GM10847 (cell line): ENCODE measurements around the gene DGKI.

Experiments
- POLR2A ChIP-seq: IDR thresholded peaks from 2 replicates; pipeline ENCODE4 v1.6.1; 2011; ENCODE audit not compliant: insufficient read length; ENCODE audit errors: extremely low read depth

Gene DGKI

DNA sequence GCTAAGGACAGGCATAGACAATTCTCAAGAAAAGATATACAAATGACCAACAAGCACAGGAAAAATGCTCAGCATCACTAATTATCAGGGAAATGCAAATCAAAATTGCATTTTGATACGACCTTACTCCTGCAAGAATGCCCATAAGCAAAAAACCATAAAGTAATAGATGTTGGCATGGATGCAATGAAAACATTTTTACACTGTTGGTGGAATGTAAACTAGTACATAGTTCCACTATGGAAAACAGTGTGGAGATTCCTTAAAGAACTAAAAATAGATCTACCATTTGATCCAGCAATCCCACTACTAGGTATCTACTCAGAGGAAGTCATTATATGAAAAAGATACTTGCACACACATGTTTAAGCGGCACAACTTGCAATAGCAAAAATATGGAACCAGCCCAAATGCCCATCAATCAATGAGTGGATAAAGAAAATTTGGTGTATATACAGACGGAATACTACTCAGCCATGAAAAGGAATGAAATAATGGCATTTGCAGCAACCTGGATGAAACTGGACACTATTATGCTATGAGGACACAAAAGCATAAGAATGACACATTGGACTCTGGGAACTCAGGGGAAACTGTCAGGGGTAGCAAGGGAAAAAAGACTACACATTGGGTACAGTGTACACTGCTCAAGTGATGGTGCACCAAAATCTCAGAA lies 59.3 kb downstream of the DGKI start:
- TF ChIP-seq POLR2A, result no peak

GRCh38 chr7:137778511-137778910 lies 68.3 kb downstream of the DGKI start:
- TF ChIP-seq POLR2A, result no peak

GRCh38 chr7:137774793-137775201 lies 72.0 kb downstream of the DGKI start:
- TF ChIP-seq POLR2A, result no peak

DNA sequence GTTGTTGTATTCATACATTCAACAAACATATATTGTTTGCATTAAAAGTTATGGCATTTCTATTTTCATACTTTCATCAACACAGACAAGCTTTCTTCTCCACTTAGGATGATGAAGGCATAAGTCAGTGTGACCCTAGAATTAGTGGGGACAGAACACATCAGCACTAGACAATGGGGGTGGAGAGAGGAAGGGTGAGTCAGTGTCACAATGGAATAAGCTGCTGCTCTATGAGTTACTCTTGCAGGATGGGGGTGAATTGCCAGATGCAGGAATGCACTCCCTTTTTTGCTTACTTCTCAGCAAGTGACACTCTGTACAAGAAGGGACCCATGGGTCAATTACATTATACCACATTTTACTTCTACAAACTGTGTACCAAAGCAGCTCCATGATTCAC lies 74.0 kb downstream of the DGKI start:
- no peak for TF ChIP-seq POLR2A

DNA sequence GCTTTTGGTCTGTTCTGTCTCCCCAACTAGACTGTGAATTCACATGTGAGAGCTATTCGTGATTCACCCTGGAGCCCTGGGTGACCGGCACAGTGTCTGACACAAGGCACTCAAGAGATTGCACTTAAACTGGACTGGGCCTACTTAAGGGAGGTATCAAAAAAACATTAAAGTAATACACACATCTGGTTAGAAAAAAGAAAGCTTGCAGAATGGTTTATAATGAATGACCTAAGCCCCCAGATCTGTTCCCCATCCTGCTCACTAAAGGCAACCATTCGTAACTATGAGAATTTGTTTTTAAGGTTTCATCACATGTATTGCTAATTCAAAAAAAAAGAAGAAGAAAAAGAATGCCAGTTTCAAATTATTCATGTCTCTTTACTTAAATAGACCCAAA lies 74.5 kb downstream of the DGKI start:
- TF ChIP-seq POLR2A, result no peak

DNA sequence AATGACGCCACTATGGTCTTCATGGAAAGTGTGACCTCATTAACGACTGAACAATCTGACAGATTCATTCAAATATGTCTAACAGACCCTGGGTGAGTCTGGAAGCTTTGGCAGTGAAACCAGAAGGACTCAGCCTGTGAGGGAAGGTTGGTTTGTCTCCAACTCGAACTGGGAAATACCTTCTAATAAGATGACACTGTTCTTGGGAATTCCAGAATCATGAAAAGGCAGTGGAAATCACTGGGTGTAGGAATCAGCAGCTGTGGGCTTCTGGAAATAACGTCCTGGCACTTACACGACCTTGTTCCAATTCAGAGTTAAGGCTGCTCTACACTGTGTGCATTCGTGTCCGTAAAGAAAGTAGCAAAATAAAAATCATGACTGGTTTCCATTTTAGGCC lies 75.1 kb downstream of the DGKI start:
- no peak for TF ChIP-seq POLR2A

DNA sequence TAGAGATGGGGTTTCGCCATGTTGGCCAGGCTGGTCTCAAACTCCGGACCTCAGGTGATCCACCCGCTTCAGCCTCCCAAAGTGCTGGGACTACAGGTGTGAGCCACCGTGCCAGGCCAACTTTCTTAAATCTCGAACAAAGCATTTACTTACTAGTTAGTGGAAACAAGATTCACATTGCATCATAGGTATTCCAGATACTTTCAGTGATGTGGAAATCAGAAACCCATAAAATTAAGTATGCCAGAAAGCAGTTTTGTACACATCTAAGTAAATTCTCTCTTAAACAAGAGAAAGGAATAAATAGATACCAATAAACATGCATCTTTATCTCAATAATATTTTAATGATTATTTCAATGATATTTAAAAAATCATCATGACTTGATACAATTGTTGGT lies 75.5 kb downstream of the DGKI start:
- TF ChIP-seq POLR2A, result no peak

DNA sequence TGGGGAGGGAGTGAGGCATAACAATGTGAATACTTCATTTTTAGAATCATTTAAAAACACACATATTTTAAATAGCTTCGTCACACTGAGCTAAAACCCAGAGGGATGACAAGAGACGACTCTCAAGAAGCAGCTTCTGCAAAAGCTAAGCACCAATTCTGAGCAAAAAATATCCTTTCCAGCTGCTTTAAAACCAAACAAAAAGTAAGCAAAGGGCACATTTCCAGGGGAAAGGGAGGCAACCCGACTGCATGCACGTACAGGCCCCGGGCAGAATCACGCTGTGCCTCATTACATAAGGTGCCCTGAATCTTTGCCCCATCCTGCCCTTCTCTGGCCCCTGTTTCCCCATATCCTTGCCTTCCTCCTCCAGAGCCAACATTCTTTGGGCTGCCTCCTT lies 78.4 kb downstream of the DGKI start:
- TF ChIP-seq POLR2A, result no peak

DNA sequence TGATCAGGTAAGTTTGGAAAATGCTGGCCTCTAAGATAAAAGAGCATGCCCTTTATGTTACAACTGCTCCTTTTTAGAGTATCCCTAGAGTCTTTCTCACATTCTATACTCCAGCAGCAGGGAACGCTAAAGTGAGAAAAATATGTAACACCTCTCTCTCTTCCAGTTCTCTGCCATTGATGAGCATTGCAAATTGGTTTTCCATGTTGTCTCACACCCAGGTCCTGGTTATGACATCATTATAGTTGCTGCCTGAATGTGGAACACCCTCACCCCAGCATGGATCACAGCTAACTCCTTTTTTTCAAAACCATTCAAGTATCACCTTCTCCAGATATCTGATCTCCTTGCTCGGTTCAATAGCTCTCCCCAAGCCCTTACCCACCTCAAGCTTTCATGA lies 84.4 kb downstream of the DGKI start:
- no peak for TF ChIP-seq POLR2A

GRCh38 chr7:137760111-137760510 lies 86.7 kb downstream of the DGKI start:
- no peak for TF ChIP-seq POLR2A

DNA sequence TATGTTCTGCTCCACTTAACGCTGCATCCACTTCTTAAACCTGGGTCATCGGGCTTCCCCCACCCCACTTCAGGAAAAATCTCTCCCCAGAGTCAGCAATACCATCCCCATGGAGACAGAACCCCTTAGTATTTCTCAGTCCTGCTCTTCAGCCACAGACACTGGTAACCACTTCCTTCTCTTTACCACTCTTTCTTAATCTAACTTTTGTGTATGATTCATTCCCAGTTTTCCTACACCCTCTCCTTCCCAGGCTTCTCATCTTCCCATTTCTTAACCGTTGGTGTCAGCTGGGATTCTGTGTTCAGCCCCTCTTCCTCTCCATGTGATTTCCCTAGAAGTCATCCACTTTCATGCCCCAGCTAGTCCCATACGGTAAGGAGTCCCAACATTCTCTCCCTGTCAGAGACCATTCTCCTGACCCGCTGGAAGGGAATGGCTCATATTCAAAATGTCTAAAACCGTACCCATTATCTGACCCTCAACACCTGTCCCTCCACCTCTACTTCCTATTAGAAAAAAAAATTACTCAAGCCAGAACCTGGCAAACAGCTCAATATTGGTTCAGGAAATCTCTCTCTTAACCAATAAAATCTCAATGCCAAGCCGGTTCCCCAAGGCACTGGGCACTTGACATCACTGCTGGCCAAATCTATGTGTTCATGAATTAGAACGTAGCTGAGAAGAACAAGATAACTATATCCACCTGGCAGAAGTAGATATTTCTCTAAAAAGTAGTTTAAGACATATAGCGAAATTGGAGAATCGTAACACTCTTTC lies 89.4 kb downstream of the DGKI start:
- TF ChIP-seq POLR2A, result no peak

DNA sequence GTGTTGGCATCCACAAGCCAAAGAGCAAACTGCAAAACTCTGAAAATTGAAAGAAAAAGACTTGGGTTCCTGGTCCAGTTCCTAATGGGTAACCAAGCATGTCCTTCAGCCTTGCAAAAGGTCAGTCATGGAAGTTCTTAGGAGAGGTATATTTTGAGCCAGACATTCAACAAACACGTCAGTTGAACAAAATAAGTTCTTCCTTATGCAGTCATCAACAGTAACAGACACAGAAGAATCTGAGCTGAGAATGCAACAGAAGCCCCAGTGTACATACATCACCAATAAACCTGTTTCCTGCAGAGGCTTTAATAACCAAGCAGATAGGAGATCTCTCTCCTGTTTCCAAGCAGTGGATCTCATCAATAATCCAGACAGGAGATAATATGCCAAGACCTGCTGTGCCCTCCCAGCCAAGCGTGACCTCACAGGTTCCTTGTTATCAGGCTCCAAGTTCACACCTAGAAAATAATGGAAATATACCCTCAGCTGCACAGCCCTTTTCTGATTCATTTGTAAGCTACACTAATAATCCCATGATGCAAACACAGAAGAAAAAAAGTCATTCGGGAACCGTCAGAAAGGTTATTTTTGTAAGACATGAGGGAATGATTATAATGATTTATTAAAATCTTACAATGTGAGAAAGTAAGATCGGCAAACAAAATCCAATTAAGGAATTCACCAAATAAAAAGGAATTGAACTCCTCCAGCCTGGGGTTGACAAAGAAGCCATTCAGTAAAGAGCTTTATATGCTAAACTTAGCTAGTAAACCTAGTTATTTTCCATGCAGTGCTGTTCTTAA lies 90.7 kb downstream of the DGKI start:
- no peak for TF ChIP-seq POLR2A

- TF ChIP-seq POLR2A, result no peak
These were observed 91.3 kb downstream of the DGKI start for GRCh38 chr7:137755427-137755826.

DNA sequence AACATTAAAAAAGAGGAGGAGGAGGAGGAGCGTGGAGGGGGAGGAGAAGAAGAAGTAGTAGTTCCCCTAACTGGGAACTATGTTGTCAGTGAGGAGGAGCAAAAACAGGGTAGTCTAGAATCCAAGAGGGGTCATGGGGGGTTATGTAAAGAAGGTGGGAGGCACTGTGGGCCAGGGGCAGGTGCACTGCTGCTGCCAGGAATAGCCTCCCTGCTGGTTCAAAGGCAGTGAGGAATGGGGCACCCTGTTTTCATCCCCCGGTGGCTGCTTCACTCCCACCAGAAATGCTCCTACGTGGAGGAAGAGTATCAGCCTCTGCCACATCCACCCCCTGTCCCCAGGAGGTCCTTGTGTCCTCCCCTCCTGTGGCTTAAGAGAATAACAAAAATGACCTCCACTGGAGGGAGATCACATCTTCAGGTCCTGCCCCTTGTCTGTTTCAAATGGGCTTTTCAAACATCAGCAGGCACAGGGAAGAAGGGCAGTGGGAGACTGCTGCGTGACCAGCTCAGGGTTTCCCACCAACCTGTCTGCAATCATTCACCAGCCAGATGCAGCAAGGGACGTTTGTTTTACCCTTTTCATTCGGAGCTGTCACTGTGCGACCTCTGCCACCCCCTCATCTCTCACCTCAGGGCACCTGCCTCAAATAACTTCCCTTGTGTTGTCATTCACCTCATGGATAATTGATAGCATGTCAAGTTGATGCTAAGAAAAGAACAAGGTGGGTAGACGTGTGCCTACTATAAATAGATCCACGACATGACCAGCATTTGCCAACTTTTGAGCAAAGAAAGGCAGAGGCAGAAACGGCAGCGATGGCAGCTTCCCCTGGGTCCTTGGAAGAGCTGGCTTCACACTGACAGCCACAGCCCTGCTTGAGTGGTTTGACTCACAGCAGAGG lies 92.6 kb downstream of the DGKI start:
- TF ChIP-seq POLR2A, result no peak

DNA sequence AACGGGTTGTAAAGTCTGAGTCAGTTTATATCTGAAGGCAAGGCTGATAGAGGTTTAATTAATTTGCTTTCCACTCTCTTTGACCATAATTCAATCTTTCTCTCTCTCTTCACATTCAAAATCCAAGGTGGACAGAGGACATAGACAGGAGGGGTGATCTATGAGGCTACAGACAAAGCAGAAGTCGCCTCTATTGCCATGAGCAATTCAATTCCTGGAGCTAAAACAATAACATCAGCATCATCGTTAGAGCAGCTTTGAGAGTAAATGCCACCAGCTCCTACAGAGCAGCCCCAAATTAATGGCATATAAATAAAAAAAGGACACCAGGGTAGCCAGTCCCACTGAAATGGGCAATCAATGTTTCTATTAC lies 93.2 kb downstream of the DGKI start:
- no peak for TF ChIP-seq POLR2A
